ENCODE results near the gene RAPGEF4.

RAPGEF4 gene

DNA sequence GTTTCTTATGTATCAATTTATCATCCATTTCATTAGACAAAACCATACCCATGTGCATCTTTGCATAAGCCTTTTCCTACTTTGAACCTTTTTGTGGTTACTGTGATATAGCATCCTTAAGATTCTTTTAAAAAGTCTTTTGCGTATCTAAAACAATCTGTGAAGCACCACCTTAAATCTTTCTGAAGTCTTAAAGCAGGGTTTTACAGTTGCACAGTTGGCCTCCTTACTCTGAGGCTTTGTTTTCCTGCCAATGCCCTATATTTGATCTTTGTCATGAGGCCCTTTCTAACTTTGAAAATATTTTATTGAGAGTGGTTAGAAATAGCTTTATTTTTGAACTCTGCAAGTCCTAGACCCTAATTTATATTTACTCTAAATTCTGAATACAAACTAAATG is 176.6 kb downstream of the RAPGEF4 start:
- no peaks in the 10 kb centered on the region for H3K36me3 ChIP-seq (ENCODE audit: control insufficient read depth in 1 of 2, insufficient read depth in 2 of 2, low read length in 2 of 2)
- H3K27ac ChIP-seq (ENCODE audit: low read depth, low read length) = no peak overlapping the region
- H3K27me3 ChIP-seq (ENCODE audit: control insufficient read depth in 1 of 2, insufficient read depth in 2 of 2, low read length in 2 of 2) = peaks cover 5 to 7% of the 10 kb centered on the region in 2 donors
- no peak overlapping the region for H3K9ac ChIP-seq (ENCODE audit: low read depth in 1 of 2, low read length in 2 of 2)
- no peak overlapping the region for H3K4me3 ChIP-seq (ENCODE audit: low read depth in 1 of 2, low read length in 2 of 2)
- no peaks in the 10 kb centered on the region for H3K4me1 ChIP-seq (ENCODE audit: control insufficient read depth in 1 of 2, insufficient read depth in 2 of 2, low read length in 2 of 2)
- H3K9me3 ChIP-seq (ENCODE audit: control insufficient read depth in 1 of 2, low read length in 2 of 2) = no peaks in the 10 kb centered on the region

DNA sequence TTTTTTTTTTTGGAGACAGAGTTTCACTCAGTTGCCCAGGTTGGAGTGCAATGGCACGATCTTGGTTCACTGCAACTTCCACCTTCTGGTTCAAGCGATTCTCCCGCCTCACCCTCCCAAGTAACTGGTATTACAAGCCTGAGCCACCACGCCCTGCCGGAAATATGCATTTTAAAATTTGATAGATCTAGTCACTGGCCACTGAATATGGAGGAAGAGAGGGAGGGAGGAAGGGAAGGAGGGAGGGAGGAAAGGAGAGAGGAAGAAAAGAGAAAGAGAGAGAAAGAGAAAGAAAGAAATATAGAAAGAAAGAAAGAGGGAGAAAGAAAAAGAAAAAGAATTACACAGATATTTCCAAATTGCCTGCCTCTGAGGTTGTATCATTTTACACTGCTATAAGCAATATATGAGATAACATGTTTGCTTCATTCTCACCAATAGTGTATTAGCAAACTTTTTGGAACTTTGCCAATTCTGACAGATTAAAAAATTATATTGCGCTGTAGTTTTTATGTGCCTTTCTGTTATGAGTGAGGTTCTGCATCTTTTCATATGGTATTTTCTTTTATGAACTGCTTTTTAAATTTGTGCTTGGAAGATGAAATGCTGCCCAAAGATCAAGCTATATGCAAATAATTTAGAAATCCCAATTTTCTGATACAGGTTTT is 178.8 kb downstream of the RAPGEF4 start:
- no peaks in the 10 kb centered on the region for H3K36me3 ChIP-seq (ENCODE audit: control insufficient read depth in 1 of 2, insufficient read depth in 2 of 2, low read length in 2 of 2)
- no peaks in the 10 kb centered on the region for H3K4me1 ChIP-seq (ENCODE audit: control insufficient read depth in 1 of 2, insufficient read depth in 2 of 2, low read length in 2 of 2)
- no peak overlapping the region for H3K27ac ChIP-seq (ENCODE audit: low read depth, low read length)
- H3K27me3 ChIP-seq (ENCODE audit: control insufficient read depth in 1 of 2, insufficient read depth in 2 of 2, low read length in 2 of 2) = peaks cover 3 to 10% of the 10 kb centered on the region in 2 donors
- H3K4me3 ChIP-seq (ENCODE audit: low read depth in 1 of 2, low read length in 2 of 2) = no peak overlapping the region
- H3K9ac ChIP-seq (ENCODE audit: low read depth in 1 of 2, low read length in 2 of 2) = no peak overlapping the region
- H3K9me3 ChIP-seq (ENCODE audit: control insufficient read depth in 1 of 2, low read length in 2 of 2) = no peaks in the 10 kb centered on the region

DNA sequence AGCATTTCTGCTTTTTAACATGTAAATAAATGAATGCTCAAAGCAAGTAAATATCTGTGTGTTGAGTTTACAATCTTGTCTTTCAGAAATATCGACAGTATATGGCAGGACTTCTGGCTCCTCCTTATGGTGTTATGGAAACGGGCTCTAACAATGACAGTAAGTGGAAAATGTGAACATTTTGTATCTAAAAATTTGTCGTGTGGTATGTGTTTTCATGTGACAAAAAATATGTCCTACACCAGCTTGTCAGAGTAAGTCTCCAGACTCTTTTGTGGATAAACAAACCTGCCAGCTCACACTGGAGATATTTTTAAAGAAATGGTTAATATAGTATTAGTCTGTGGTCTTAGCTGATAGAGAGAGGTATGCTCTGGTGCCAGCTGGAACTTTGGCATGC is 182.1 kb downstream of the RAPGEF4 start:
- H3K36me3 ChIP-seq (ENCODE audit: control insufficient read depth in 1 of 2, insufficient read depth in 2 of 2, low read length in 2 of 2) = no peaks in the 10 kb centered on the region
- H3K4me1 ChIP-seq (ENCODE audit: control insufficient read depth in 1 of 2, insufficient read depth in 2 of 2, low read length in 2 of 2) = no peaks in the 10 kb centered on the region
- H3K4me3 ChIP-seq (ENCODE audit: low read depth in 1 of 2, low read length in 2 of 2) = no peak overlapping the region
- H3K27me3 ChIP-seq (ENCODE audit: control insufficient read depth in 1 of 2, insufficient read depth in 2 of 2, low read length in 2 of 2) = peaks cover 3 to 13% of the 10 kb centered on the region in 2 donors
- H3K9ac ChIP-seq (ENCODE audit: low read depth in 1 of 2, low read length in 2 of 2) = no peak overlapping the region
- no peak overlapping the region for H3K27ac ChIP-seq (ENCODE audit: low read depth, low read length)
- no peaks in the 10 kb centered on the region for H3K9me3 ChIP-seq (ENCODE audit: control insufficient read depth in 1 of 2, low read length in 2 of 2)

DNA sequence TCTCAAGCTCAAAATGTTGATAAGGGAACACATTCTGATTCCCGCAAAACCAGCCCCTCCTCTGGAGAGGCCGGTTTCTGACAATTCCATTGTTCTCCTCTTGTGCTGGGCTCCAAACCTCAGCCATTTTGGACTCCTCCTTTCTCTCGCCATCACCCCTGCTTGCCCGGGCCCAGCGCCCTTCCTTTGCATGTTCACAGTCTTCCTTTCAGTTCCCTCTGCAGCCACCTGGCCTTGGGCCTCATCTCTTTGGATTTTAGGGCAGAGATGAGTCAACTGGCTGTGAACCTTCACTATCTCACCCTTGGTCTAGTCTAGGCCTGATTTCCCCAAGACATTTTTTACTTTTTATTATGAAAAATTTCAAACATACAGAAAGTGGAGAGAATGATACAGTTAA is 184.1 kb downstream of the RAPGEF4 start:
- Histone ChIP-seq H3K27me3 (ENCODE audit: control insufficient read depth in 1 of 2, insufficient read depth in 2 of 2, low read length in 2 of 2) (peaks cover 7 to 10% of the 10 kb centered on the region in 2 donors), H3K36me3 (ENCODE audit: control insufficient read depth in 1 of 2, insufficient read depth in 2 of 2, low read length in 2 of 2) (no peaks in the 10 kb centered on the region), H3K4me3 (ENCODE audit: low read depth in 1 of 2, low read length in 2 of 2) (no peak overlapping the region), H3K9ac (ENCODE audit: low read depth in 1 of 2, low read length in 2 of 2) (no peak overlapping the region), H3K9me3 (ENCODE audit: control insufficient read depth in 1 of 2, low read length in 2 of 2) (no peaks in the 10 kb centered on the region), H3K27ac (ENCODE audit: low read depth, low read length) (no peak overlapping the region), H3K4me1 (ENCODE audit: control insufficient read depth in 1 of 2, insufficient read depth in 2 of 2, low read length in 2 of 2) (no peaks in the 10 kb centered on the region)

DNA sequence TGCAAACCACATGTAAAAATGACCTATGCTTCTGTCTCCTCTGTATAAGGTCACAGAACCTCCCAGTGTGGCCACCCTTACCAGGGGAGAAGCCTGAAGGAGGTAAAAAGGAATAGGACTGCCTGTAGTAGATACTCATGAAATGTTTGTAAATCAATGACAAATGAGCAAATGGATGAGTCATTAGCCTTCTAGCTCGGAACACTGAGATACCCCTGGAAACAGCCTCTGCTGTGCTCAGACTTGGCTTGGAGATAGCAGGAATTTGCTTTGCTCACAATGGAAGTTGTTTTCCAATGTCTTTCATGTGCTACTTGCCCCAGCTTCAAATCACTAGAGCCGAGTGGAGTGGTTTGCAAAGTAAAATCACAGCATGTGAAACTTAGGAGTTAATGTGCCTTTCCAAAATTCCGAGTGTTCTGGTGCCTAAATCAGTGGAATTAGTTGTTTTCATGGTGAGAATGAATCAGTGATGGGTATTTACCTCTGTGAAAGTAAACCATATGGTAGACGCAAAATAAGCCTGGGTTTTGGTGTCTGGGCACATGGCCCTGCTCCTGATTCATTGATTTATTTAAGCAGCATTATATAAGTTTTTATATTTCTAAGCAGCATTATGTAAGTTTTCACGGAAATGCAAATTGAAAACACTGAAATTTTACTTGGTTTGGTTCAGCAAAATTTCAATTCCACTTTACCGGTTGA is 186.0 kb downstream of the RAPGEF4 start:
- Histone ChIP-seq H3K36me3 (ENCODE audit: control insufficient read depth in 1 of 2, insufficient read depth in 2 of 2, low read length in 2 of 2) (no peaks in the 10 kb centered on the region), H3K4me3 (ENCODE audit: low read depth in 1 of 2, low read length in 2 of 2) (no peak overlapping the region), H3K9me3 (ENCODE audit: control insufficient read depth in 1 of 2, low read length in 2 of 2) (no peaks in the 10 kb centered on the region), H3K9ac (ENCODE audit: low read depth in 1 of 2, low read length in 2 of 2) (no peak overlapping the region), H3K4me1 (ENCODE audit: control insufficient read depth in 1 of 2, insufficient read depth in 2 of 2, low read length in 2 of 2) (peaks cover 0 to 4% of the 10 kb centered on the region in 2 donors), H3K27me3 (ENCODE audit: control insufficient read depth in 1 of 2, insufficient read depth in 2 of 2, low read length in 2 of 2) (peaks cover 4 to 10% of the 10 kb centered on the region in 2 donors), H3K27ac (ENCODE audit: low read depth, low read length) (no peak overlapping the region)

DNA sequence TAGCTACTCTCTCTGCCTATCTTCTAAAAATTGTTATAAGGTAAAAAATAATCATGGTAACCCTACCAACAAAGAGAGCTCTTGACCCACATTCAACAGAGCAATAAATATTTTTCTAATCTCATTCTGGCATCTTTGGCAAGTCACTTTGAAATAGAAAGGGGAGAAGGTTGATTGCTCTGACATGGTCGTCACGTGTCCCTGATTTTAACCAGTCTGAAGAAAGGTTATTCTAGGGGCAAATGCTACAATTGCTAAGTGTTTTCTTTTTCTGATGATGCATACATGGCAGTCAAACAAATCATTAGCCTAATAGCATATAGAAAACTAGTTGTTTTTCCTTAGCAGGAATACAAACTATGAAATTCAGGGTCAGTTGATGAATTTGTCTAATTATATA is 186.7 kb downstream of the RAPGEF4 start:
- peaks cover 4 to 10% of the 10 kb centered on the region in 2 donors for H3K27me3 ChIP-seq (ENCODE audit: control insufficient read depth in 1 of 2, insufficient read depth in 2 of 2, low read length in 2 of 2)
- H3K4me1 ChIP-seq (ENCODE audit: control insufficient read depth in 1 of 2, insufficient read depth in 2 of 2, low read length in 2 of 2) = peaks cover 0 to 4% of the 10 kb centered on the region in 2 donors
- H3K36me3 ChIP-seq (ENCODE audit: control insufficient read depth in 1 of 2, insufficient read depth in 2 of 2, low read length in 2 of 2) = no peaks in the 10 kb centered on the region
- no peak overlapping the region for H3K4me3 ChIP-seq (ENCODE audit: low read depth in 1 of 2, low read length in 2 of 2)
- no peak overlapping the region for H3K9ac ChIP-seq (ENCODE audit: low read depth in 1 of 2, low read length in 2 of 2)
- no peaks in the 10 kb centered on the region for H3K9me3 ChIP-seq (ENCODE audit: control insufficient read depth in 1 of 2, low read length in 2 of 2)
- no peak overlapping the region for H3K27ac ChIP-seq (ENCODE audit: low read depth, low read length)

DNA sequence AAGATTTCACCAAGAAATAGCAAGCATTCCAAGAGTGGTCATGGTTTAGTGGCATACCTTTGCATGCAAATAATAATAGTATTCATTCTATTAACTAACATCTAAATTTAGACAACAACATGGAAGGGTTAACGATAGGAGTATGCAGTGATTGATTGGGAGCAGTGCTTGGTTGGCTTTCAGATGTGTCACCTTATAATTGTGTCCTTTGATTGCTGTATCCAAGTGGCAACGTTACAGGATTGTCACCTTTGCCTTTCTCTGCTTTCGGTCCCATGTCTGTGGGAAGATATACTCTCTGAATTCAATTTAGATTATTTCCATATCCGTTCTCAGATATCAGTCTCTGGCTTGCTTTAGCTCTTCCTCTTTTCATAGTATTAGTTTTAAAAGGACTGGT is 187.2 kb downstream of the RAPGEF4 start:
- Histone ChIP-seq H3K4me3 (ENCODE audit: low read depth in 1 of 2, low read length in 2 of 2) (no peak overlapping the region), H3K9me3 (ENCODE audit: control insufficient read depth in 1 of 2, low read length in 2 of 2) (no peaks in the 10 kb centered on the region), H3K36me3 (ENCODE audit: control insufficient read depth in 1 of 2, insufficient read depth in 2 of 2, low read length in 2 of 2) (no peaks in the 10 kb centered on the region), H3K4me1 (ENCODE audit: control insufficient read depth in 1 of 2, insufficient read depth in 2 of 2, low read length in 2 of 2) (peaks cover 0 to 7% of the 10 kb centered on the region in 2 donors), H3K27ac (ENCODE audit: low read depth, low read length) (no peak overlapping the region), H3K27me3 (ENCODE audit: control insufficient read depth in 1 of 2, insufficient read depth in 2 of 2, low read length in 2 of 2) (peaks cover 4 to 10% of the 10 kb centered on the region in 2 donors), H3K9ac (ENCODE audit: low read depth in 1 of 2, low read length in 2 of 2) (no peak overlapping the region)

DNA sequence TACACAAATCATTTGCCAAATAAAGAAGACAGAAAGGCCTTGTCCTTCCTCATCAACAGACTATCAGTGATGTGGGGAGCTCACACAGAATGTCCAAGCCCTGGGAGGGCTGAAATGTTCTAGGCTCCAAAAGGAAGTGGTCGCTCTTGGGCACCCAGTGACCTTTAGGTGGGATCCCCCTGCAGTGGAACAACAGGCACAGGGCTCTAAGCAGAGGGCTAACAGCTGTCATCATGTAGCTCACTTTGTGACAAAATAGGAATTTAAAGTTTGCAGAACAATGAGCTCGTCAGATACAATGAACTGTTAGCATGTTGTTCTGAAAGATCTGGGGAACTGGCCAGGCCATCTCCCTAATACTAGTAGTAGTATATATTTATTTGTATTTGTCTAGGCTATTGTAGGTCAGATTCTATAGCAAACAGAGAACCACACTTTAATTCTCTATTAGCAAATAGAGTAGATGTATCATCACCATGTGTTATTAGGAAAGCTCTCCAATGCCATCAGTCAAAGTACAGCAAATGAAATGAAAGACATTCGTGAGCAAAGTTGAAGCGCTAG is 188.5 kb downstream of the RAPGEF4 start:
- no peaks in the 10 kb centered on the region for H3K9me3 ChIP-seq (ENCODE audit: control insufficient read depth in 1 of 2, low read length in 2 of 2)
- H3K36me3 ChIP-seq (ENCODE audit: control insufficient read depth in 1 of 2, insufficient read depth in 2 of 2, low read length in 2 of 2) = no peaks in the 10 kb centered on the region
- no peak overlapping the region for H3K27ac ChIP-seq (ENCODE audit: low read depth, low read length)
- H3K27me3 ChIP-seq (ENCODE audit: control insufficient read depth in 1 of 2, insufficient read depth in 2 of 2, low read length in 2 of 2) = peaks cover 4 to 5% of the 10 kb centered on the region in 2 donors
- peaks cover 0 to 13% of the 10 kb centered on the region in 2 donors for H3K4me1 ChIP-seq (ENCODE audit: control insufficient read depth in 1 of 2, insufficient read depth in 2 of 2, low read length in 2 of 2)
- no peak overlapping the region for H3K4me3 ChIP-seq (ENCODE audit: low read depth in 1 of 2, low read length in 2 of 2)
- H3K9ac ChIP-seq (ENCODE audit: low read depth in 1 of 2, low read length in 2 of 2) = no peak overlapping the region

DNA sequence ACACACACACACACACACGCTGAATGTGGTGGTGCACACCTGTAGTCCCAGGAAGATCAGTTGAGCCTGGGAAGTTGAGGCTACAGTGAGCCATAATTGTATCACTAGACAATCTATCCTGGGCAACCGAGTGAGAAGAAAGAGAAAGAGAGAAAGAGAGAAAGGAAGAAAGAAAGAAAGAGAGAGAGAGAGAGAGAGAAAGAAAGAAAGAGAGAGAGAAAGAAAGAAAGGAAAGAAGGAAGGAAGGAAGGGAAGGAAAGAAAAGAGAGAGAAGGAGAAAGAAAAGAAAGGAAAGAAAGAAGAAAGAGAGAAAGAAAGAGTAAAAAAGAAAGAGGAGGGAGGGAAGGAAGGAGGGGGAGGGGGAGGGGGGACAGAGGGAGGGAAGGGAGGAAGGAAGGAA is 190.0 kb downstream of the RAPGEF4 start:
- Histone ChIP-seq H3K36me3 (ENCODE audit: control insufficient read depth in 1 of 2, insufficient read depth in 2 of 2, low read length in 2 of 2) (no peaks in the 10 kb centered on the region), H3K4me3 (ENCODE audit: low read depth in 1 of 2, low read length in 2 of 2) (no peak overlapping the region), H3K27ac (ENCODE audit: low read depth, low read length) (no peak overlapping the region), H3K9ac (ENCODE audit: low read depth in 1 of 2, low read length in 2 of 2) (no peak overlapping the region), H3K9me3 (ENCODE audit: control insufficient read depth in 1 of 2, low read length in 2 of 2) (no peaks in the 10 kb centered on the region), H3K27me3 (ENCODE audit: control insufficient read depth in 1 of 2, insufficient read depth in 2 of 2, low read length in 2 of 2) (peaks cover 4 to 9% of the 10 kb centered on the region in 2 donors), H3K4me1 (ENCODE audit: control insufficient read depth in 1 of 2, insufficient read depth in 2 of 2, low read length in 2 of 2) (peaks cover 0 to 13% of the 10 kb centered on the region in 2 donors)

Data from duodenal mucosa (tissue), 2 donors.